HT1080 (cell line): ENCODE data around the gene TUBB6. TPM values are rescaled to one million over a fixed set of nuclear protein-coding genes. Genes with fewer than 3 reads are reported as not detected.

Experiments
- small RNA-seq: library from RNA; depleted of rRNA; stranded (forward); fragments of <200 nt; gene quantifications from one replicate; pipeline ENCODE3, GENCODE V24; 2014
- total RNA-seq: library from RNA; depleted of rRNA; stranded (reverse); fragments of >200 nt; shearing (Covaris generic); gene quantifications from 2 replicates; pipeline ENCODE4 v1.2.3, GENCODE V29; 2014; rRNA removed

The TUBB6 gene
- total RNA-seq, 1 experiment from 2014 or later = 866 TPM

Small RNA genes within 50 kb of the gene (small RNA-seq; reads per million reads assigned to genes)
- gene RNU6-170P = not detected

Other genes with a start within 250 kb of the TUBB6 start
- 0.03 and 0.10 TPM in 2 replicates for gene ANKRD62, start 214.4 kb upstream of the TUBB6 start, total RNA-seq
- gene CIDEA, start 53.9 kb upstream of the TUBB6 start, total RNA-seq = not detected in 2 replicates
- 71.5 and 75.6 TPM in 2 replicates for gene AFG3L2, start 69.0 kb downstream of the TUBB6 start, total RNA-seq
- gene PRELID3A, start 99.7 kb downstream of the TUBB6 start, total RNA-seq = 1.2 and 2.1 TPM in 2 replicates